Panc1 (cell line): ENCODE measurements around the gene CRISPLD2.

Experiments
- POLR2AphosphoS5 ChIP-seq: IDR thresholded peaks from 2 replicates; pipeline ENCODE4 v1.6.1; 2012; ENCODE audit warnings: mild to moderate bottlenecking, low read depth, low read length, moderate library complexity
- TF ChIP-seq, protein P1 (sequence below): fragments of 450-650 bp; IDR thresholded peaks from 2 replicates; pipeline ENCODE4 v1.5.1; 2017; ENCODE audit warnings: mild to moderate bottlenecking

DNA sequence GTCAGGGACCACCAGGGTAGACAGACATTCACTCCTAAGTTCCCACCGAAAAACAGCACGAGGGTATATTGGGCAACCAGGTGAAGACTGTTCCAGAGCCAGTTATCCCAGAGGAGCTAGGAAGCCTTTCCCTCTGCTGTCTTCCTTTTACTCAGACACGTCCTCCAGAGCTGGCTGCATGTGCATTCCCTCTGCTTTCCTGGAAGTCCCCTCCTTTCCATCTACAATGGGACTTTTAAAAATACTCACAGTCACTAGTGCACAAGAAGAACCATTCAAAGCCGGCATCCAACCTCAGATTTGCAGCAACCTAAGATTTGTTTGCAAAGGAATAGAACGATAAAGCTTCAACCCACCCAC lies 32.5 kb upstream of the CRISPLD2 start:
- TF ChIP-seq, protein P1, sequence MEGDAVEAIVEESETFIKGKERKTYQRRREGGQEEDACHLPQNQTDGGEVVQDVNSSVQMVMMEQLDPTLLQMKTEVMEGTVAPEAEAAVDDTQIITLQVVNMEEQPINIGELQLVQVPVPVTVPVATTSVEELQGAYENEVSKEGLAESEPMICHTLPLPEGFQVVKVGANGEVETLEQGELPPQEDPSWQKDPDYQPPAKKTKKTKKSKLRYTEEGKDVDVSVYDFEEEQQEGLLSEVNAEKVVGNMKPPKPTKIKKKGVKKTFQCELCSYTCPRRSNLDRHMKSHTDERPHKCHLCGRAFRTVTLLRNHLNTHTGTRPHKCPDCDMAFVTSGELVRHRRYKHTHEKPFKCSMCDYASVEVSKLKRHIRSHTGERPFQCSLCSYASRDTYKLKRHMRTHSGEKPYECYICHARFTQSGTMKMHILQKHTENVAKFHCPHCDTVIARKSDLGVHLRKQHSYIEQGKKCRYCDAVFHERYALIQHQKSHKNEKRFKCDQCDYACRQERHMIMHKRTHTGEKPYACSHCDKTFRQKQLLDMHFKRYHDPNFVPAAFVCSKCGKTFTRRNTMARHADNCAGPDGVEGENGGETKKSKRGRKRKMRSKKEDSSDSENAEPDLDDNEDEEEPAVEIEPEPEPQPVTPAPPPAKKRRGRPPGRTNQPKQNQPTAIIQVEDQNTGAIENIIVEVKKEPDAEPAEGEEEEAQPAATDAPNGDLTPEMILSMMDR: no peak
- TF ChIP-seq POLR2AphosphoS5: no peak
